Measurements from ENCODE around the gene FAR2.

DNA sequence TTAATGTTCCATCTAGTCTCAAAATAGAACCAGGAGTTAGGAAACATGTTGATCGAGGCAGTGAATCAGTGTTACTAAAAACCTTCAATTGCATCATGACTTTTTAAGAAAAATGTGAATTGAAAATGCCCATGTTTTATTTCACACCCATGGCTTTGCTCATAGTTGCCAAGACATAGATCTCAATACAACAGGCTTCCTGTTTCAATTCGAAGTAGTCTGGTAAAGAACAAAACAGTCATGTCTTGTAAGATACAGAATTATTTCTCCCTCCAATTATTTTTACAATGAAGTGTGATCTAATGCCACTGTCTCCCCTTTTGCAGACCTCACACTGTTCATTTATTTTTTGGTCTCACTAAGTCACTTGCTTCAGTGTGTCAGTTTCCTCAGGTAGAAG, 44.6 kb upstream of the FAR2 start:
- TF ChIP-seq EP300 (IDR thresholded peaks at IDR 0.05), result no peak
- TF ChIP-seq POLR2A (IDR thresholded peaks at IDR 0.05), result no peak

Measured in tibial nerve (tissue), 3 donors.